CD14-positive monocyte (primary cell): ENCODE measurements around the gene MRPS5. TPM values are rescaled to one million over a fixed set of nuclear protein-coding genes. Genes with fewer than 3 reads are reported as not detected.

ENCODE experiments used
- DNase-seq, 3 donors: peaks; one replicate each; pipeline ENCODE4 v3.0.0-alpha.2; 2011 to 2022
- H2AFZ ChIP-seq: 2 replicates; pipeline ENCODE4 v1.6.0; 2012; ENCODE audit warnings: mild to moderate bottlenecking, low read depth, low read length, inconsistent platforms; ENCODE audit not compliant: insufficient read depth, poor library complexity, severe bottlenecking
- H3K27ac ChIP-seq, 2 donors: 1 replicate in 1 of 2; 2 replicates in 1 of 2; pipeline ENCODE4 v1.5.1; 2012 to 2013; ENCODE audit warnings: low read length in 2 of 2, control low read depth in 1 of 2, inconsistent platforms in 1 of 2, low read depth in 1 of 2, mild to moderate bottlenecking in 1 of 2
- H3K27me3 ChIP-seq, 2 donors: one replicate each; pipeline versions ENCODE4 v1.6.0 to v1.6.1; 2011 to 2013; ENCODE audit warnings: low read length in 2 of 2; ENCODE audit not compliant: control insufficient read depth in 2 of 2, insufficient read depth in 2 of 2
- H3K36me3 ChIP-seq, 2 donors: replicated peaks in 1 of 2; 1 replicate in 1 of 2; 2 replicates in 1 of 2; pipeline versions ENCODE4 v1.5.1 to v1.6.1; 2012 to 2013; ENCODE audit warnings: low read length in 2 of 2, control low read depth in 1 of 2, inconsistent platforms in 1 of 2, mild to moderate bottlenecking in 1 of 2; ENCODE audit not compliant: insufficient read depth in 2 of 2, control insufficient read depth in 1 of 2
- H3K4me1 ChIP-seq, 2 donors: 1 replicate in 1 of 2; 2 replicates in 1 of 2; pipeline versions ENCODE4 v1.5.1 to v1.6.1; 2012 to 2013; ENCODE audit warnings: low read length in 2 of 2, control low read depth in 1 of 2, inconsistent platforms in 1 of 2, mild to moderate bottlenecking in 1 of 2, moderate library complexity in 1 of 2; ENCODE audit not compliant: insufficient read depth in 2 of 2, control insufficient read depth in 1 of 2
- H3K4me2 ChIP-seq: replicated peaks from 2 replicates; pipeline ENCODE3; 2012; ENCODE audit warnings: low read length, moderate library complexity, mild to moderate bottlenecking; ENCODE audit not compliant: poor library complexity, severe bottlenecking; ENCODE audit errors: extremely low read depth
- H3K4me3 ChIP-seq, 3 experiments: fragments of 200-600 bp in 1 of 3; sonication (generic) in 1 of 3; replicated peaks in 1 of 3; 1 replicate in 2 of 3; 2 replicates in 1 of 3; pipeline ENCODE4 v1.5.1; 2011 to 2013; ENCODE audit warnings: low read length in 3 of 3, mild to moderate bottlenecking in 3 of 3, control low read depth in 2 of 3, low read depth in 2 of 3, inconsistent platforms in 1 of 3, moderate library complexity in 1 of 3
- H3K79me2 ChIP-seq: 2 replicates; pipeline ENCODE4 v1.6.0; 2012; ENCODE audit warnings: mild to moderate bottlenecking, control low read depth, inconsistent platforms, low read length, moderate library complexity; ENCODE audit not compliant: insufficient read depth
- H3K9ac ChIP-seq: 2 replicates; pipeline ENCODE4 v1.6.0; 2017; ENCODE audit warnings: low read length, mild to moderate bottlenecking; ENCODE audit not compliant: insufficient read depth, poor library complexity, severe bottlenecking
- H3K9me3 ChIP-seq, 2 donors: replicated peaks in 1 of 2; 1 replicate in 1 of 2; 2 replicates in 1 of 2; pipeline versions ENCODE4 v1.5.1 to v1.6.1; 2012 to 2013; ENCODE audit warnings: low read length in 2 of 2, control low read depth in 1 of 2; ENCODE audit not compliant: control insufficient read depth in 1 of 2, insufficient read depth in 1 of 2
- H4K20me1 ChIP-seq: 2 replicates; pipeline ENCODE4 v1.6.0; 2012; ENCODE audit warnings: mild to moderate bottlenecking, low read length, control low read depth, moderate library complexity; ENCODE audit not compliant: insufficient read depth
- H3K27ac Mint-ChIP-seq, 7 donors: one replicate each; pipeline ENCODE4 v1.8.0; 2020; ENCODE audit warnings: mild to moderate bottlenecking in 7 of 7, mixed read lengths in 7 of 7, moderate library complexity in 6 of 7, inconsistent platforms in 2 of 7
- H3K27me3 Mint-ChIP-seq, 3 donors: one replicate each; pipeline ENCODE4 v1.8.0; 2021 to 2022; ENCODE audit warnings: low read depth in 3 of 3, mild to moderate bottlenecking in 3 of 3, mixed read lengths in 3 of 3, moderate library complexity in 3 of 3, inconsistent platforms in 1 of 3
- H3K36me3 Mint-ChIP-seq, 2 donors: one replicate each; pipeline ENCODE4 v1.8.0; 2020; ENCODE audit warnings: mixed read lengths in 2 of 2, inconsistent platforms in 1 of 2, mild to moderate bottlenecking in 1 of 2
- H3K4me1 Mint-ChIP-seq: one replicate; pipeline ENCODE4 v1.8.0; 2020; ENCODE audit warnings: mild to moderate bottlenecking, mixed read lengths
- H3K4me3 Mint-ChIP-seq, 2 donors: one replicate each; pipeline ENCODE4 v1.8.0; 2020; ENCODE audit warnings: mild to moderate bottlenecking in 2 of 2, mixed read lengths in 2 of 2, moderate library complexity in 1 of 2
- H3K9me3 Mint-ChIP-seq, 7 donors: one replicate each; pipeline ENCODE4 v1.8.0; 2020 to 2022; ENCODE audit warnings: mixed read lengths in 7 of 7, mild to moderate bottlenecking in 6 of 7, moderate library complexity in 6 of 7, inconsistent platforms in 2 of 7
- WGBS: methylation state at CpG from one replicate; pipeline ENCODE4 v1.1.5; 2013; ENCODE audit warnings: missing lambda C conversion rate; ENCODE audit not compliant: insufficient coverage; 5-methylcytosine and 5-hydroxymethylcytosine counted together
- intact Hi-C, 2 donors: fragments of 100-400 bp; cut with micrococcal nuclease; formaldehyde crosslinking; loops; one replicate each; pipeline versions ENCODE4 v1.15.0 to v1.15.1; 2023
- polyA plus RNA-seq, 3 donors: library from polyadenylated mRNA; depleted of rRNA in 1 of 3; unstranded in 2 of 3; stranded (reverse) in 1 of 3; fragments of 300-500 nt in 2 of 3; fragments of >200 nt in 1 of 3; fragmentation: Illumina TruSeq in 2 of 3; gene quantifications; 1 replicate in 2 of 3; 2 replicates in 1 of 3; pipeline ENCODE4 v1.2.3, GENCODE V29; 2012 to 2021
- TF ChIP-seq, protein P1 (sequence below): fragments of 200-600 bp; IDR thresholded peaks from one replicate; pipeline ENCODE4 v1.8.0; 2022; ENCODE audit warnings: antibody characterized with exemption, mild to moderate bottlenecking

MRPS5 gene
- polyA plus RNA-seq, 3 donors, result 30.9 to 41.6 (median 35.2) TPM

DNA sequence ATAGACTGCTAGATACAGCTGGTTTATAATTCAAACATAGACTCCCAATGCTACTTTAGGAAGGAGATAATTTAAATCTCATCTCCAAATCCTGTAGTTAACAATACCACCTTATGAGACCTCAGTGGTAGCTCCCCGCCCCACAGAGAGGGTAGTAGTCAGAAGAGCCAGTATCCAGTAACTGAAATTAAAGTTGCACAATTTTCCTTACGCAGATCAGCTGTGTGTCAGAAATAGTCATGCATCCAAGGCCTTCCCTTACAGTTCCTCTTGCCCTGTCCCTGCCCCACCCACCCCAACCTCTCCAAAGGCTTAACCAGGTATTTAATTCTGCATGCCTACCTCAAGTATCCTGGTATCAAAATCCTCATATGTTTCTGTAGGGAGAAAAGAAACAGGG, 15.5 kb downstream of the MRPS5 start:
- no peak overlapping the region for H3K9ac ChIP-seq
- WGBS, result no CpG with 5 or more reads among the region's 2 CpGs
- H3K27me3 ChIP-seq, result no peaks in the 10 kb centered on the region
- H3K9me3 Mint-ChIP-seq, result peaks cover 0 to 3% (median 0%) of the 10 kb centered on the region in 7 donors
- H4K20me1 ChIP-seq, result peaks cover 4% of the 10 kb centered on the region
- H3K27ac Mint-ChIP-seq, result peak overlapping the region in 1 of 7 donors; percentile 27
- TF ChIP-seq, protein P1, sequence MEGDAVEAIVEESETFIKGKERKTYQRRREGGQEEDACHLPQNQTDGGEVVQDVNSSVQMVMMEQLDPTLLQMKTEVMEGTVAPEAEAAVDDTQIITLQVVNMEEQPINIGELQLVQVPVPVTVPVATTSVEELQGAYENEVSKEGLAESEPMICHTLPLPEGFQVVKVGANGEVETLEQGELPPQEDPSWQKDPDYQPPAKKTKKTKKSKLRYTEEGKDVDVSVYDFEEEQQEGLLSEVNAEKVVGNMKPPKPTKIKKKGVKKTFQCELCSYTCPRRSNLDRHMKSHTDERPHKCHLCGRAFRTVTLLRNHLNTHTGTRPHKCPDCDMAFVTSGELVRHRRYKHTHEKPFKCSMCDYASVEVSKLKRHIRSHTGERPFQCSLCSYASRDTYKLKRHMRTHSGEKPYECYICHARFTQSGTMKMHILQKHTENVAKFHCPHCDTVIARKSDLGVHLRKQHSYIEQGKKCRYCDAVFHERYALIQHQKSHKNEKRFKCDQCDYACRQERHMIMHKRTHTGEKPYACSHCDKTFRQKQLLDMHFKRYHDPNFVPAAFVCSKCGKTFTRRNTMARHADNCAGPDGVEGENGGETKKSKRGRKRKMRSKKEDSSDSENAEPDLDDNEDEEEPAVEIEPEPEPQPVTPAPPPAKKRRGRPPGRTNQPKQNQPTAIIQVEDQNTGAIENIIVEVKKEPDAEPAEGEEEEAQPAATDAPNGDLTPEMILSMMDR, result no peak
- H3K79me2 ChIP-seq, result no peaks in the 10 kb centered on the region
- DNase-seq, result no peak
- intact Hi-C loops, result no loop called here
- no peaks in the 10 kb centered on the region for H3K9me3 ChIP-seq
- H3K27me3 Mint-ChIP-seq, result no peaks in the 10 kb centered on the region
- peaks cover 7% of the 10 kb centered on the region for H3K4me1 Mint-ChIP-seq
- H2AFZ ChIP-seq, result no peak overlapping the region
- H3K36me3 Mint-ChIP-seq, result peaks cover 83 to 87% of the 10 kb centered on the region in 2 donors
- peaks cover 98% of the 10 kb centered on the region in 2 donors for H3K36me3 ChIP-seq
- no peak overlapping the region for H3K4me3 ChIP-seq
- H3K4me2 ChIP-seq, result no peak overlapping the region
- no peak overlapping the region for H3K4me3 Mint-ChIP-seq
- H3K27ac ChIP-seq, result no peak overlapping the region
- no peaks in the 10 kb centered on the region for H3K4me1 ChIP-seq

DNA sequence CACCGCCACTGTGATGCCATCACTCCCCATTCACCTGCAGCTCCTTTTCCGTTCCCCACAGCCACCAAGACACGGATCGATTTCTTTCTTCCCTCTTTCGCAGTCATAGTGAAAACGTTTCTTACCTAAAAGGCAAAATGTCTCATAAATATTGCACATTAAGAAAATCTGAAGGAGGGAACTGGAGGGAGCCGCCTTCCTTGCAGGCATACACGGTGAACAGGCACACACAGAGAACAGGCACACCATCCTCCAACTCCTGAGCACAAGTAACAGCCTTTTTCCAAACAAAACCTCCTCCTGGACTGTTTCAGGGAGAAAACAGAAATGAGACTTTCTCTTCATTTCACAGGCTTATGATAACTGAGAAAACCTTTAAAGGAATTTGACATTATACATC, 17.0 kb downstream of the MRPS5 start:
- Histone ChIP-seq H3K9me3 (no peaks in the 10 kb centered on the region), H3K27me3 (no peaks in the 10 kb centered on the region), H3K4me3 (no peak overlapping the region), H3K27ac (no peak overlapping the region), H3K4me1 (no peaks in the 10 kb centered on the region), H3K79me2 (peaks cover 3% of the 10 kb centered on the region), H3K9ac (no peak overlapping the region), H3K36me3 (peaks cover 98 to 99% of the 10 kb centered on the region in 2 donors), H2AFZ (no peak overlapping the region), H3K4me2 (no peak overlapping the region), H4K20me1 (no peaks in the 10 kb centered on the region)
- Mint-ChIP-seq H3K9me3 (peaks cover 0 to 5% (median 0%) of the 10 kb centered on the region in 7 donors), H3K27me3 (no peaks in the 10 kb centered on the region), H3K36me3 (peaks cover 87 to 88% of the 10 kb centered on the region in 2 donors), H3K4me3 (no peak overlapping the region), H3K27ac (no peak overlapping the region), H3K4me1 (peaks cover 7% of the 10 kb centered on the region)
- 100% methylated on average over 1 of the region's 8 CpGs for WGBS
- TF ChIP-seq, protein P1, result no peak
- intact Hi-C loops, result no loop called here
- no peak for DNase-seq
